Measurements from ENCODE around the gene RBBP8NL. TPM values are rescaled to one million over a fixed set of nuclear protein-coding genes. Genes with fewer than 3 reads are reported as not detected.

RBBP8NL gene
- polyA plus RNA-seq, 12 donors: 0.20 to 2.8 (median 0.68) TPM; not detected in 9

GRCh38 chr20:62363920-62364851 is 63.2 kb downstream of the RBBP8NL start:
- DNase-seq: no peak

GRCh38 chr20:62362991-62363919 is 64.1 kb downstream of the RBBP8NL start:
- no peak for DNase-seq

- DNase-seq: no peak
Measured at GRCh38 chr20:62362590-62362940, 64.8 kb downstream of the RBBP8NL start.

GRCh38 chr20:62361799-62362589 is 65.3 kb downstream of the RBBP8NL start:
- no peak for DNase-seq

GRCh38 chr20:62360854-62361798 is 66.2 kb downstream of the RBBP8NL start:
- DNase-seq: no peak

Other genes with a start within 250 kb of the RBBP8NL start
- 10 to 100 TPM in 11 of 12 donors, not detected in 1; 22.7 to 56.3 (median 26.8) TPM for gene MTG2, start 244.5 kb downstream of the RBBP8NL start, polyA plus RNA-seq (ENCODE audit: insufficient read length in 12 of 12)
- gene HRH3, start 207.3 kb downstream of the RBBP8NL start, polyA plus RNA-seq (ENCODE audit: insufficient read length in 12 of 12): 1 to 10 TPM in 5 of 12 donors, under 1 TPM in 4, not detected in 3; 0.21 to 2.5 (median 1.3) TPM
- gene OSBPL2, start 189.0 kb downstream of the RBBP8NL start, polyA plus RNA-seq (ENCODE audit: insufficient read length in 12 of 12): 10 to 100 TPM in 11 of 12 donors, not detected in 1; 24.1 to 43.3 (median 30.6) TPM
- gene ADRM1, start 124.5 kb downstream of the RBBP8NL start, polyA plus RNA-seq (ENCODE audit: insufficient read length in 12 of 12): 10 to 100 TPM in 11 of 12 donors, not detected in 1; 37.5 to 62.4 (median 46.7) TPM
- gene LAMA5, start 60.2 kb downstream of the RBBP8NL start, polyA plus RNA-seq (ENCODE audit: insufficient read length in 12 of 12): 100 to 1,000 TPM in 2 of 12 donors, 10 to 100 TPM in 10; 43.3 to 663 (median 58.4) TPM
- gene RPS21, start 40.4 kb downstream of the RBBP8NL start, polyA plus RNA-seq (ENCODE audit: insufficient read length in 12 of 12): 1,000 to 10,000 TPM in 8 of 12 donors, 100 to 1,000 TPM in 3, not detected in 1; 692 to 1,144 (median 1,032) TPM
- 10 to 100 TPM in 1 of 12 donors, 1 to 10 TPM in 10, not detected in 1; 4.1 to 10.6 (median 5.1) TPM for gene CABLES2, start 20.3 kb downstream of the RBBP8NL start, polyA plus RNA-seq (ENCODE audit: insufficient read length in 12 of 12)
- gene GATA5, start 48.5 kb upstream of the RBBP8NL start, polyA plus RNA-seq (ENCODE audit: insufficient read length in 12 of 12): under 1 TPM in 6 of 12 donors, not detected in 6; 0.06 to 0.25 (median 0.09) TPM
- gene SLCO4A1, start 215.0 kb upstream of the RBBP8NL start, polyA plus RNA-seq (ENCODE audit: insufficient read length in 12 of 12): 1 to 10 TPM in 2 of 12 donors, under 1 TPM in 8, not detected in 2; 0.34 to 2.1 (median 0.60) TPM